Endodermal cell (in vitro differentiated cells): Measurements from ENCODE around the gene STT3A. TPM values are rescaled to one million over a fixed set of nuclear protein-coding genes. Genes with fewer than 3 reads are reported as not detected.

Experiments used
- DNase-seq: peaks from one replicate; pipeline ENCODE4 v3.0.0-alpha.2; 2017
- H3K27ac ChIP-seq: 2 replicates; pipeline ENCODE4 v1.5.1; 2013; ENCODE audit warnings: mild to moderate bottlenecking, low read depth, low read length, moderate library complexity
- H3K27me3 ChIP-seq: 2 replicates; pipeline ENCODE4 v1.6.1; 2013; ENCODE audit warnings: mild to moderate bottlenecking, low read length, moderate library complexity; ENCODE audit not compliant: insufficient read depth, control insufficient read depth, poor library complexity, severe bottlenecking
- H3K36me3 ChIP-seq: 2 replicates; pipeline ENCODE4 v1.7.0; 2013; ENCODE audit warnings: mild to moderate bottlenecking, low read length, moderate library complexity; ENCODE audit not compliant: control insufficient read depth, insufficient read depth
- H3K4me1 ChIP-seq: one replicate; pipeline ENCODE4 v1.7.0; 2013; ENCODE audit warnings: low read length; ENCODE audit not compliant: control insufficient read depth, insufficient read depth
- H3K4me3 ChIP-seq: 2 replicates; pipeline ENCODE4 v1.5.1; 2013; ENCODE audit warnings: mild to moderate bottlenecking, low read length, moderate library complexity
- H3K9ac ChIP-seq: 2 replicates; pipeline ENCODE4 v1.6.1; 2013; ENCODE audit warnings: mild to moderate bottlenecking, low read length, moderate library complexity; ENCODE audit not compliant: poor library complexity, severe bottlenecking; ENCODE audit errors: extremely low read depth
- H3K9me3 ChIP-seq: 2 replicates; pipeline ENCODE4 v1.6.1; 2013; ENCODE audit warnings: mild to moderate bottlenecking, low read length, moderate library complexity; ENCODE audit not compliant: control insufficient read depth
- H3K27ac Mint-ChIP-seq: 2 replicates; pipeline ENCODE4 v1.8.0; 2020; ENCODE audit warnings: mixed read lengths
- H3K27me3 Mint-ChIP-seq: 2 replicates; pipeline ENCODE4 v1.8.0; 2021; ENCODE audit warnings: mild to moderate bottlenecking, mixed read lengths; ENCODE audit not compliant: insufficient read depth
- H3K36me3 Mint-ChIP-seq: 2 replicates; pipeline ENCODE4 v1.8.0; 2020; ENCODE audit warnings: low read depth, mixed read lengths
- H3K4me1 Mint-ChIP-seq: 2 replicates; pipeline ENCODE4 v1.8.0; 2020; ENCODE audit warnings: mixed read lengths
- H3K4me3 Mint-ChIP-seq: 2 replicates; pipeline ENCODE4 v1.8.0; 2020; ENCODE audit warnings: mild to moderate bottlenecking, moderate library complexity, mixed read lengths
- H3K9me3 Mint-ChIP-seq: 2 replicates; pipeline ENCODE4 v1.8.0; 2020; ENCODE audit warnings: mild to moderate bottlenecking, mixed read lengths
- WGBS, 2 experiments: methylation state at CpG; one replicate each; pipeline versions ENCODE4 v1.1.5 to v1.1.7; 2013; ENCODE audit warnings: missing lambda C conversion rate in 2 of 2, mixed read lengths in 1 of 2; ENCODE audit not compliant: insufficient coverage in 1 of 2, insufficient read length in 1 of 2; 5-methylcytosine and 5-hydroxymethylcytosine counted together
- total RNA-seq, 2 donors: library from RNA; stranded (reverse); fragmentation: NEBNext Ultra II Directional in 1 of 2; extraction: Animal tissue kit (Norgen Biotek cat#: 25700) in 1 of 2; gene quantifications; 2 replicates in 1 of 2; 3 replicates in 1 of 2; pipeline ENCODE4 v1.2.1, GENCODE V29; 2021
- TF ChIP-seq, protein P1 (sequence below): fragments of 200-600 bp; sonication (generic); conservative IDR thresholded peaks from 2 replicates; pipeline ENCODE4 v1.5.0; 2021; ENCODE audit warnings: antibody characterized with exemption, mild to moderate bottlenecking

Gene STT3A
- total RNA-seq, 2 donors from 2014 or later = 158 to 159 TPM

DNA sequence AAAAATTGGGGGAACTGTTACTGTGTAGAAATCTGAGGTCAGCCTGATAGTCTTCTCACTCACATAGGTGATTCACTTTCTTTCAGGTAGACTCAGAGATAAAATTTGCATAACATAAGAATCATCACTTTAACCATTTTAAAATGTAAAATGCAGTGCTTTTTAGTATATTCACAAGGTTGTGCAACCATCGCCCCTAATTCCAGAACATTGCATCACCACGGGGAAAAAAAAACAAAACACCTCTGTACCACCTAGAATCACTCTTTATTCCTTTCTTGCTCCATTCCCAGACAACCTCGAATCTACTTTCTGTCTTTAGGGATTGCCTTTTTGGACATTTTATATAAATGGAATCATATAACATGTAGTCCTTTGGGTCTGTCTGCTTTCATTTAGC, 53.2 kb downstream of the STT3A start:
- Mint-ChIP-seq H3K4me3 (no peak overlapping the region), H3K4me1 (no peaks in the 10 kb centered on the region), H3K9me3 (no peaks in the 10 kb centered on the region), H3K36me3 (peaks cover 74% of the 10 kb centered on the region), H3K27me3 (no peaks in the 10 kb centered on the region), H3K27ac (no peak overlapping the region)
- H3K9me3 ChIP-seq = no peaks in the 10 kb centered on the region
- no peaks in the 10 kb centered on the region for H3K4me1 ChIP-seq
- no peak overlapping the region for H3K9ac ChIP-seq
- no peak for DNase-seq
- H3K36me3 ChIP-seq = peaks cover 84% of the 10 kb centered on the region
- no peak overlapping the region for H3K4me3 ChIP-seq
- TF ChIP-seq, protein P1, sequence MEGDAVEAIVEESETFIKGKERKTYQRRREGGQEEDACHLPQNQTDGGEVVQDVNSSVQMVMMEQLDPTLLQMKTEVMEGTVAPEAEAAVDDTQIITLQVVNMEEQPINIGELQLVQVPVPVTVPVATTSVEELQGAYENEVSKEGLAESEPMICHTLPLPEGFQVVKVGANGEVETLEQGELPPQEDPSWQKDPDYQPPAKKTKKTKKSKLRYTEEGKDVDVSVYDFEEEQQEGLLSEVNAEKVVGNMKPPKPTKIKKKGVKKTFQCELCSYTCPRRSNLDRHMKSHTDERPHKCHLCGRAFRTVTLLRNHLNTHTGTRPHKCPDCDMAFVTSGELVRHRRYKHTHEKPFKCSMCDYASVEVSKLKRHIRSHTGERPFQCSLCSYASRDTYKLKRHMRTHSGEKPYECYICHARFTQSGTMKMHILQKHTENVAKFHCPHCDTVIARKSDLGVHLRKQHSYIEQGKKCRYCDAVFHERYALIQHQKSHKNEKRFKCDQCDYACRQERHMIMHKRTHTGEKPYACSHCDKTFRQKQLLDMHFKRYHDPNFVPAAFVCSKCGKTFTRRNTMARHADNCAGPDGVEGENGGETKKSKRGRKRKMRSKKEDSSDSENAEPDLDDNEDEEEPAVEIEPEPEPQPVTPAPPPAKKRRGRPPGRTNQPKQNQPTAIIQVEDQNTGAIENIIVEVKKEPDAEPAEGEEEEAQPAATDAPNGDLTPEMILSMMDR = no peak
- no peak overlapping the region for H3K27ac ChIP-seq
- WGBS, 2 experiments = 96% methylated on average over 2 of the region's 3 CpGs; no CpG with 5 or more reads in 1 of the 2 experiments
- H3K27me3 ChIP-seq = no peaks in the 10 kb centered on the region

DNA sequence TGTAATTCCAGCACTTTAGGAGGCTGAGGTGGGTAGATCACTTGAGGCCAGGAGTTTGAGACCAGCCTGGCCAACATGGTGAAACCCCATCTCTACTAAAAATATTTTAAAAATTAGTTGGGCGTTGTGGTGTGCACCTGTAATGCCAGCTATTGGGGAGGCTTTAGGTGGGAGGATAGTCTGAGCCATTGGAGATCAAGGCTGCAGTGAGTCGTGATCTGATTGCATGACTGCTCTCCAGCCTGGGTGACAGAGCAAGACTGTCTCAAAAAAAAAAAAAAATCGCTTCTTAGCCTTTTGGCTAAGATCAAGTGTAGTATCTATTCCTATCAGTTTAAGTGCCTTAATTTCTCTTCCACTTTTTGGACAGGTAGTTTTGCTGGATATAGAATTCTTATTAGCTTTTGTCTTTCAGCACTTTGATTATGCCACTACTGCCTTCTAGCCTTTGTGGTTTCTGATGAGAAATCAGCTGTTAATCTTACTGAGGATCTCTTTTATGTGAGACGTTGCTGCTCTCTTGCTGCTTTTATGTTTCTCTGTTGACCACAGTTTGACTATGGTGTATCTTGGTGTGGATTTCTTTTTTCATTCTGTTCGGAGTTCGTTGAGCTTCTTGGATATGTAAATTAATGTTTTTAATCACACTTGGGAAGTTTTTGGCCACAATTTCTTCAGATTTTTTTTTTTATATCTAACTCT, 57.0 kb downstream of the STT3A start:
- no peak overlapping the region for H3K9ac ChIP-seq
- H3K9me3 ChIP-seq = no peaks in the 10 kb centered on the region
- Mint-ChIP-seq H3K27me3 (no peaks in the 10 kb centered on the region), H3K4me1 (no peaks in the 10 kb centered on the region), H3K9me3 (no peaks in the 10 kb centered on the region), H3K36me3 (peaks cover 72% of the 10 kb centered on the region), H3K4me3 (no peak overlapping the region), H3K27ac (peak overlapping the region; percentile 59)
- H3K4me1 ChIP-seq = no peaks in the 10 kb centered on the region
- TF ChIP-seq, protein P1 = no peak
- no peaks in the 10 kb centered on the region for H3K27me3 ChIP-seq
- no peak overlapping the region for H3K27ac ChIP-seq
- WGBS, 2 experiments = 86 to 97% methylated on average over 2 to 5 of the region's 6 CpGs
- peaks cover 88% of the 10 kb centered on the region for H3K36me3 ChIP-seq
- no peak overlapping the region for H3K4me3 ChIP-seq
- DNase-seq = no peak

DNA sequence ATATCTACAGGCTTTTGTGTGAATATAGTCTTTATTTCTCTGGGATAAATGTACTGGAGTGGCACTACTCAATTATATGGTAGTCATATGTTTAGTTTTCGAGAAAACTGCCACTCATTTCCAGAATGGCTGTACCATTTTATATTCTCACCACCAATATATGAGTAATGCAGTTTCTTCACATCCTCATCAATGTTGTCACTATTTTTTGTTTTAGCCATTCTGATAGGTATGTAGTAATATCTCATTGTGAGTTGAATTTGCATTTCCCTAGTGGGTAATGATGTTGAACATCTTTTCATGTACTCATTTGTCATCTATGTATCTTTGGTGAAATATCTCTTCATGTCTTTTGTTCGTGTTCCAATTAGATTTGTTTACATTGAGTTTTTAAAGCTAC, 70.0 kb downstream of the STT3A start:
- Mint-ChIP-seq H3K27me3 (no peaks in the 10 kb centered on the region), H3K4me1 (no peaks in the 10 kb centered on the region), H3K9me3 (peaks cover 37% of the 10 kb centered on the region), H3K36me3 (peaks cover 73% of the 10 kb centered on the region), H3K4me3 (no peak overlapping the region), H3K27ac (no peak overlapping the region)
- no peaks in the 10 kb centered on the region for H3K27me3 ChIP-seq
- no peak overlapping the region for H3K9ac ChIP-seq
- peaks cover 32% of the 10 kb centered on the region for H3K9me3 ChIP-seq
- 100% methylated on average over 1 to 2 of the region's 2 CpGs for WGBS, 2 experiments
- no peak for DNase-seq
- H3K4me3 ChIP-seq = no peak overlapping the region
- H3K4me1 ChIP-seq = no peaks in the 10 kb centered on the region
- H3K36me3 ChIP-seq = peaks cover 73% of the 10 kb centered on the region
- no peak overlapping the region for H3K27ac ChIP-seq
- TF ChIP-seq, protein P1 = no peak
